NCI-H2081 (cell line): Measurements from ENCODE around the gene IARS2.
"Not testable (repeated sequence)": the region's sequence is repeated elsewhere in the genome, so short reads cannot be mapped to it uniquely, and the experiment has no call there.

ENCODE experiments used
- DNase-seq, 2 experiments: peaks; one replicate each; lab custom pipeline; 2025; lab: John Stamatoyannopoulos, UW

IARS2 gene

DNA sequence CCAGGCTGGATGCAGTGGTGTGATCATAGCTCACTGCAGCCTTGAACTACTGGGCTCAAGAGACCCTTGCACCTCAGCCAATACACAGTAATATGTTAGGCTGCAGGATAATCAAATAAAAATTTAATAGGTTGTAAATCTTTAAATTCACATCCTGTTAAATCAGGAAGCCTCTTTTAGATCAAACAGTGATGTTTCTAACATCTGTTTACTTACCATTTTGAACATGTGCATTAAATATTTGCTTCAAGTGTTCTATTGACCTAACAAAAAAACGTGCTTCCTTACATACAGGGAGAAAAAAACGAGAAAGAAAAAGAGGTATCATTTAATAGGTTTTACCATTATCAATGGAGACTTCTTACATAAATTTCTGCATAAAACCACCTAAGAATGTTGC lies 70.6 kb downstream of the IARS2 start:
- DNase-seq, result peak in 1 of 2 experiments; percentile 11

DNA sequence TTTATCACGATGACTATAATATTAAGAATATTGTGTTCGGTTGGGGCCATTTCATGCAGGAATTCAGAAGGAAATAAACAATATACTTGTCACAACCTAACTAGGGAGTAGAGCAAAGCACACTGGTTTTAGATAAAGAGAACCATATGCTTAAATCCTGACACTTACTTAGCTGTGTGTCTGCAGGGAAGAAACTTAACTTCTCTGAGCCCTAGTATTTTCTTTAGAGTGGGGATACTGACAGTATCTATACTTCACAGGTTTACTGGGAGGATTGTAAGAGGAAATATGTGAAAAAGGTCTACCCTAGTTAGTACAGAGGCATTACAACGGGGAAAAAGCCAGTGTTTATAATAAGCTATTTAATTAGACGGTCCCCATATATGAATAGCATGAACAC lies 72.9 kb downstream of the IARS2 start:
- DNase-seq, result no peak

GRCh38 chr1:220169887-220170286 lies 76.0 kb downstream of the IARS2 start:
- DNase-seq, result not testable (repeated sequence)

GRCh38 chr1:220170836-220171526 lies 77.0 kb downstream of the IARS2 start:
- DNase-seq, result no peak

- DNase-seq, result no peak
Measured at GRCh38 chr1:220176540-220176939, 82.6 kb downstream of the IARS2 start.

DNA sequence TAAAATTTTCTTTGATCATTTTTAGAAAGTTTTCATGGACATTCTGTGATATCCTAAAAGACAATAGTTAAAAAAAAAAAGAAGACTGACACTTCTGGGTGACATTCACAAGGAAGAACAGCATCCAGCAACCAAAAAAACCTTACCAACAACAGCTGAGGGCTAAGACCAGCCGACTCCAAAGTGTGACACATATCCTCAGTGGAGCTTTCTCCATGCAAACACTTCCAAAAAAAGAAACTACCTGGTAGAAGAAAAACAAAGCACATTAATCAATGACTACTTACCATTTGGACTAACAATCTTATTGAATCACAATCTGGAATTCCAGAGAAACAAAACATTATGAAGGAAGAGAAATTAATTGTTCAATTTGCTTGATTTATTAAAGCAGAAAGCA lies 88.2 kb downstream of the IARS2 start:
- DNase-seq, result no peak

DNA sequence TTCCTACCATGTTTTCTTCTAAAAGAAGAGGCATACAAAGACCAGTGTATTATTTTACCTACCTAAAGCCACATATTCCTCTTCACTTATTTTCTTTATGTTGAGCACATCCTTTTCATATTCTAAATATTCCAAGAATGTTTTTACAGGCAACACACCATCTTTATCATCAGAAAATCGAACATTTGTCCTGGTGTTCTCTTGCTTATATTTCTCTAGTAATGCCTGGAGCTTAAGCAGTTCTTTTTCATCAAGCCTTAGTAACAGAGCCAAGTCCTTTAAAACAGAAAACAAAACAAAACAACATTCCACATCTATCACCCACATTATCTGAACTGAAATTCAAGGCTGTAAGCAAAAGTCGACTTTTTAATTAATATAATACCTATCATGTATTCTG lies 88.7 kb downstream of the IARS2 start:
- DNase-seq, result no peak

DNA sequence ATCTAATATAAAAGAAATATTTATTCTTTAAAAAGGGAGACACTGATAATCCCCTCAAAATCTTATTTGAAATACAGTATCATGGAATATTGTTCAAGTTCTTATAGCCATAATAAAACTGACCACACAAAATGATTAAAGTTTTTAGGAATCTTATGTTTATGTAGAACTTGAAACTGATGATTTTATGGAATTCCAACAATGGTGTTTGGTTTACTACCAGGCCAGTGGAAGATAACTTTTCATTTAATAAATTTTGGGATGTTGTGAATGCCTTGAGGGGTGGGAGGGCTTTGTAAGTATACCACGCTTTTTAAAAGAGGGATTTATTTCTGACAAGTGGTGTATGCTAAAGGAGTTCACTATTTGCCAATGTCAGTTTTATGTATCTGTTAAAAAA lies 90.6 kb downstream of the IARS2 start:
- no peak for DNase-seq

DNA sequence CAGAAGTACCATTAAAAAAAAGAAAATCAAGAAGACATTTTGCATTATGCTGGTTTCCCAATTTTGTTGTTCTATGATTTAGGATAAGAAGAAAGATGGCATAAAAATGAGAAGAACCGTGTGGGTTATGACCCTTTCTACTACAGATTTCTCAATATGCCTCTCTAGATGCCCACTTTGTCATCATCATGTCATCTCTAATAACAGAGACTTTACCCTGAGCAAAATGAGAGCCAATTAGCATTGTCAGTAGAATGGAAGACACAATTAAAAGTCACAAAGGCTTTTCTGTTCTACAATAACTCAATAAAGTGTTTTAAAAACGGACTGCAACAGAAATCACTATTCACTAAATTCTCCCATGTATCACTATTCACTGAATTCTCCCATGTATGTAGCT lies 92.8 kb downstream of the IARS2 start:
- DNase-seq, result no peak

DNA sequence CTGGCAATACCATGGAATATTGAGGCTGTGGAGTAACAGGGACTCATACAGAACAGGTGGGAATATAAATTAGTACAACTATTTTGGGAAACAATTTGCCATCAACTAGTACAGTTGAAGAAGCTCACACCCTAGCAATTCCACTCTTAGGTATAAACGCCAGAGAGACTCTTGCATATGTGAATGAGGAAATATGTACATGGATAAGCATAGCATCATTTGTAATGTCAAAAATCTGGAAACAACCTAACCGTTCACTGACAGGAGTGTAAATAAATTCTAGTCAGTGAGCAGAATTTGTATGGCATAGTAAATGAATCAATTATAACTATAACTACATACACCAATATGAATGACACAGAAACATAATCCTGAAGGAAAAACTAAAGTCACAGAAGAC lies 94.6 kb downstream of the IARS2 start:
- DNase-seq, result no peak

- peak; percentile 40 to 54 for DNase-seq
Measured at GRCh38 chr1:220189750-220190347, 95.9 kb downstream of the IARS2 start.

DNA sequence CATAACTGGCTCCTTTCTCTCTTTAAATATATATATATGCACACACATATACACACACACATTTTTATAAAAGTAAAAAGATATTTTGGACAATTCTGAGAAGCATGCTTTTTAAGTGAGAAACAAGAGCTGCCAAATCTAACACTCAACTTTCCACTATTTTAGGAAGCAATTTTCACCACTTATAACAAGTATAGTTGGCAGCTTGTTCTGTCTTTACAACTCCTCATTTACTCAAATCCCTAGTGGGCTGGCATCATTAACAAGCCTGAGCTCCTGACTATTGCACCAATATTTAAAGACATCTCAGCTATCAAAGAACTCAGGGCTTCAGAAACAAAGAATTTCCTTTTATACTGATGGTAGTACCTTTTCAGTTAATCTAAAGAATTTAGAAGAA lies 101.8 kb downstream of the IARS2 start:
- no peak for DNase-seq
